DMS53 treated with DMSO at 0.1 percent for 48 hours (cell line): Measurements from ENCODE around the gene C4A.
"Not testable (repeated sequence)": the region's sequence is repeated elsewhere in the genome, so short reads cannot be mapped to it uniquely, and the experiment has no call there.

Source experiments
- DNase-seq: peaks from one replicate; lab custom pipeline; 2025; ENCODE audit not compliant: unreplicated experiment; lab: John Stamatoyannopoulos, UW

C4A gene

DNA sequence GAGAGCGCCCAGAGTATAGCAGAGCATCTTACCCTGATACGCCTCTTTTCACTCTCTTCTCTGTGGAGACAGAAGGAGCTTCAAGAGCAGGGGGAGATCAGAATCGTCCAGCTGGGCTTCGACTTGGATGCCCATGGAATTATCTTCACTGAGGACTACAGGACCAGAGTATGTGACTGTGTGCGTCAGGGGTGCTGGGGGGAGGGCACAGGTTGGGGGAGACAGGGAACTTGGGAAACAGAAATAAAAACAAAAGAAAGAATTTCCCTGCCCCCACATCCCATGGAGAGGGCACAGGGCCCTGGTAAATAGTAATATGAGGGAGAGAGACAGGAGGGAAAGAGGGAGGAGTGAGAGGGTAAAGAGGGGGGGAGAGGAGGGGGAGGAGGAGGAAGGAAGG, 3.0 kb upstream of the C4A start:
- DNase-seq = no peak

DNA sequence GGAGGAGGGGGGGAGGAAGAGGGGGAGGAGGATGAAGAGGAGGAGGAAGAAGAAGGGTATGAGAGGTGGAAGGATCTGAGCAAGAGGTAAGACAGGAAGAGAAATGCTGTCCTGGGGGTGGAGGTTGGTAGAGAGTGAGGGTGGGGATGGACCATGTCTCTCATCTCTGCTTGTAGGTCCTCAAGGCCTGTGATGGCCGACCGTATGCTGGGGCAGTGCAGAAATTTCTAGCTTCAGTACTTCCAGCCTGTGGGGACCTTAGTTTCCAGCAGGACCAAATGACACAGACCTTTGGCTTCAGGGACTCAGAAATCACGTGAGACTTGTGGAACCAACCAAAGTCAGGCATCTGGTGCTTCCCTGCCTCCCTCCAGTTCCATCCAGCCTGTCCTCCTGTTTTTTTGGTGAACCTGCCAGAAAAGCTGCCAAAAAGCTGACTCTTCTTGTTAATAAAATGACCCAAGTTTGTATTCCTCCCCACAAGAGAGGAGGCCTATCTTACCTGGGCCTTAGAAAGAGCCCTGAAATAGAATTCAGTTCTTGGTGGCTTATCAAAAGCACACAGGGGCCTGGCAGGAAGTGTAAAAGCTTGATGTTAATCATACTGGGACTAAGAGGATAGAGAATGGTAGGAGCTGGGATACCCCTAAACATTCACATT, 2.5 kb upstream of the C4A start:
- no peak for DNase-seq

DNA sequence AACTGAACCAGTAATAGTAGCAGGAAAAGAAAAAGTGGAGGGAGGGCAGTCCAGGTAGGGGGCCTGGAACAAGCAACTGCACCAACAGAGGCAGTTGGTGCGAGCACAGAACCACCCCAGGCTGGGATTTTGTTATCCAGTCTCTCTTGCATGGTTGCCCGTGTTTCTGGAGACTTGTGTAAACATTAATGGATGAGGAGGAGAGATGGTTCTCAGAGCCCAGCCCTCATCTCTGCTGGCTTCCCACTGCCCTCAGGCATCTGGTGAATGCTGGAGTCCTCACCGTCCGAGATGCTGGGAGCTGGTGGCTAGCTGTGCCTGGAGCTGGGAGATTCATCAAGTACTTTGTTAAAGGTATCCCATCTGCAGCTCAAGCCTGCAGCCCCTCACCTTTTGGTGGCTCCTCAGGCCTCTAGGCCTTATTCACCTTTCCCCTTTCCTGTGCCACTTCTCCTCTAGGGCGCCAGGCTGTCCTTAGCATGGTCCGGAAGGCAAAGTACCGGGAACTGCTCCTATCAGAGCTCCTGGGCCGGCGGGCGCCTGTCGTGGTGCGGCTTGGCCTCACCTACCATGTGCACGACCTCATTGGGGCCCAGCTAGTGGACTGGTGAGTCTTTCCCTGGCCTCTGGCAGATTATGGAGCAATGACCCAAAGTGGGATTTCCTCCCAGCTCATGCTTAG, 1.5 kb upstream of the C4A start:
- DNase-seq = not testable (repeated sequence)

DNA sequence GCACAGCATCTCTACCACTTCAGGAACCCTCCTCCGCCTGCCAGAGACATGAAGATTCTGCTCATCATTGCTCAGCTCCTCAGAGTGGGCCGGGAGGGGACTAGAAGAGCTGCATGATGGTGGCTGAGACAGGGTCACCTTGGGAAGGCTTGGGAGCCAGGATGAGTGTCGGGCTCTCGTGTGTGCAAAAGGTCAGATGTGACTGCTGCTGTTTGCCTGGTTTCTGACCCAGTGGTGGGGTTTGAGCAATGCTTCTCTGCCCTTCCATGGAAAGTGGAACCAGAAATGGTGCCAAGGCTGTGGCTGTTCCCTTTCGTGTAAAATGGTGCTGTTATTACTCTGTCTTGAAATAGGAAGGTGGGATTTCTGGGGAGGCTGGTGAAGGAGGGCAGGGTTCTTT, 859 bp upstream of the C4A start:
- DNase-seq = not testable (repeated sequence)

- DNase-seq = not testable (repeated sequence)
Observed at GRCh38 chr6:31989363-31989762, 7.5 kb downstream of the C4A start.

GRCh38 chr6:31994421-31994820, 12.6 kb downstream of the C4A start:
- DNase-seq = not testable (repeated sequence)

GRCh38 chr6:31996385-31996784, 14.5 kb downstream of the C4A start:
- not testable (repeated sequence) for DNase-seq

DNA sequence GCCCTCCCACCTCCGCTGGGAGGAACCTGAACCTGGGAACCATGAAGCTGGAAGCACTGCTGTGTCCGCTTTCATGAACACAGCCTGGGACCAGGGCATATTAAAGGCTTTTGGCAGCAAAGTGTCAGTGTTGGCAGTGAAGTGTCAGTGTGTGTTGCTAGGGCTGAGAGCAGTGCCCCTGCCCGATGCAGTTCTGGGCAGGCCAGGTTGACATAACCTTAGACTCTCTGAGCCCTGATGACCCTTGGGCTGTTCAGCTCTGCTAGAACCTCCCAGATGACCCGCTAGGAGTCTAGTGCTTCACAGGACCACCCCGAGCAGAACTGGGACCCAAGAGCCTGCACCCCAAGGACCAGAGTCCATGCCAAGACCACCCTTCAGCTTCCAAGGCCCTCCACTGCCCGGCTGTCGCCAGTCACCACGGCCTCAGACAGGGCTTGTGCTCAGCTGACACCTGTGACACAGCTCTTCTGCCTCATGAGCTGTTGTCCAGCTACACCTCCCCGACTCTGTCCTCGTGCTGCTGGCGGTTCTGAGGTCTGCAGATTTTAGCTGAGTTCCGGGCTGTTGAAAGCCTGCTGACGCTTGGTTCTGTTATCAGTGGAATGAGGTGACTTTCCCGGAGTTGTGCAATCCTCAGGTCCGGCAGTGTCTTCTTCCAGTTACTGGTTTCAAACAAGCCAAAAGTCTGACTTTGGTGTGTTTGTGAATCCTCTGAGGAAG, 20.9 kb downstream of the C4A start:
- DNase-seq = not testable (repeated sequence)

GRCh38 chr6:32003301-32003700, 21.4 kb downstream of the C4A start:
- not testable (repeated sequence) for DNase-seq

GRCh38 chr6:32004393-32004792, 22.5 kb downstream of the C4A start:
- DNase-seq = not testable (repeated sequence)

DNA sequence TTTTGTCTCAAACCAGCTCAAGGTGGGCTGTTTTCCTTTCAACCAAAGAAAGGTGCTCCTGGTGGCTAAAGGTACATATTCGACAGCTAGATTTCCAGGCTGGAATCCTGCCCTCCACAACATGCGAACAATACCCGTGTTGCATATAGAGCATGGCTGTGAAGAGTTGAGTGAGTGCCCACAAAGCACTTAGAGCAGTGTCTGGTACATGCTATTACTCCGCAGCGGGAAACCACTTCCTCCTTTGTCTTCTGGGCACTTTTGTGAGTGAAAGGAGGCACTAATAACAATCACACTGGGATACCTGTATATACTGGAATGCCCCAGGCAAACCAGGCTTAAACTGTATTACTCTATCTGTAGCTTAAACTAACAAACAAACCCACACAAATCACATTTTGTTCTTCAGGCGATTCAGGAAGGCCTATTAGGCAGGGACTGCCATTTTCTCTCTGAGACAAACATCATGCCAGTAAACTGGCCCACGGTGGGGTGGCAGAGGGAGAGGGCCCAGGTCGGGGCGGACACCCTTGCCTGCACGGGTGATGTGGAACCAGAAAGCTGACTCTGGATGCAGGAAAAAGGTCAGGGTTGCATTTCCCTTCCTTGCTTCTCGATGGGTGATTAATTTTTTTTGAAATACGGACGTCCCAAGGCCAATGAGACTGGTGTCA, 23.1 kb downstream of the C4A start:
- not testable (repeated sequence) for DNase-seq

GRCh38 chr6:32005538-32005880, 23.7 kb downstream of the C4A start:
- not testable (repeated sequence) for DNase-seq

DNA sequence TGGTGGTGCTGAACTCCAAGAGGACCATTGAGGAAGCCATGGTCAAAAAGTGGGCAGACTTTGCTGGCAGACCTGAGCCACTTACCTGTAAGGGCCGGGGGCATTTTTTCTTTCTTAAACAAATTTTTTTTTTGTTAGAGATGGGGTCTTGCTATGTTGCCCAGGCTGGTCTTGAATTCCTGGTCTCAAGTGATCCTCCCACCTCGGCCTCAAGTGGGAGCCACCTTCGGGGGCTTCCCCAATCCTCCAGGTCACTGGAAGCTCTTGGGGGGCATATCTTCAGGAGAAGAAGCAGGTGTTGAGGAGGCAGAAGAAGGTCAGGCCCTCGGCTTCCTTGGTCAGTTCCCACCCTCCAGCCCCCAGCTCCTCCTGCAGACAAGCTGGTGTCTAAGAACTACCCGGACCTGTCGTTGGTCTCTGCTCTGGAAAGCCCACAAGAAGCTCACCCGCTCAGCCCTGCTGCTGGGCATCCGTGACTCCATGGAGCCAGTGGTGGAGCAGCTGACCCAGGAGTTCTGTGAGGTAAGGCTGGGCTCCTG, 24.2 kb downstream of the C4A start:
- DNase-seq = not testable (repeated sequence)

DNA sequence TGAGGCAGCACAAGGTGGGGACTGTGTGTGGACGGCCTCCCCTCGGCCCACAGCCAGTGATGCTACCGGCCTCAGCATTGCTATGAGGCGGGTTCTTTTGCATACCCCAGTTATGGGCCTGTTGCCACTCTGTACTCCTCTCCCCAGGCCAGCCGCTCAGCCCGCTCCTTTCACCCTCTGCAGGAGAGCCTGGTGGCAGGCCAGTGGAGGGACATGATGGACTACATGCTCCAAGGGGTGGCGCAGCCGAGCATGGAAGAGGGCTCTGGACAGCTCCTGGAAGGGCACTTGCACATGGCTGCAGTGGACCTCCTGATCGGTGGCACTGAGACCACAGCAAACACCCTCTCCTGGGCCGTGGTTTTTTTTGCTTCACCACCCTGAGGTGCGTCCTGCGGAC, 25.2 kb downstream of the C4A start:
- not testable (repeated sequence) for DNase-seq

DNA sequence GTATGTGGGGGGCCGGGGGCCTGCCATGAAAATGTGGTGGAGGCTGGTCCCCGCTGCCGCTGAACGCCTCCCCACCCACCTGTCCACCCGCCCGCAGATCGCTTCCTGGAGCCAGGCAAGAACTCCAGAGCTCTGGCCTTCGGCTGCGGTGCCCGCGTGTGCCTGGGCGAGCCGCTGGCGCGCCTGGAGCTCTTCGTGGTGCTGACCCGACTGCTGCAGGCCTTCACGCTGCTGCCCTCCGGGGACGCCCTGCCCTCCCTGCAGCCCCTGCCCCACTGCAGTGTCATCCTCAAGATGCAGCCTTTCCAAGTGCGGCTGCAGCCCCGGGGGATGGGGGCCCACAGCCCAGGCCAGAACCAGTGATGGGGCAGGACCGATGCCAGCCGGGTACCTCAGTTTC, 26.2 kb downstream of the C4A start:
- not testable (repeated sequence) for DNase-seq

DNA sequence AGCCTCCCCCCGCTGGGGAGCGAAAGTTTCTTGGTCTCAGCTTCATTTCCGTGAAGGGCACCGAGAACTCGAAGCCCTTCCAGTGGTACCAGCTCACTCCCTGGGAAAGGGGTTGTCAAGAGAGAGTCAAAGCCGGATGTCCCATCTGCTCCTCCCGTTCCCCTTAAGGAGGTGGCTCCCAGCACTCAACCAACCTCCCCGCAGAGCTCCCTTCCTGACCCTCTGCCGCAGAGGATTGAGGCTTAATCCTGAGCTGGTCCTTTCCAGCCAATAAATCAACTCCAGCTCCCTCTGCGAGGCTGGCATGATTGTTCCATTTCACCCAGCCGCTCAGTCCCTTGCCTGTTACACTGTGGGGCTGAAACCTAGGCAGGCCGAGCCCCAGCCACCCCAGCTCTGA, 26.8 kb downstream of the C4A start:
- DNase-seq = not testable (repeated sequence)

GRCh38 chr6:32009537-32009936, 27.7 kb downstream of the C4A start:
- DNase-seq = not testable (repeated sequence)

- DNase-seq = not testable (repeated sequence)
Observed at GRCh38 chr6:32010856-32011530, 29.1 kb downstream of the C4A start.

- DNase-seq = not testable (repeated sequence)
Observed at GRCh38 chr6:32012941-32013617, 31.2 kb downstream of the C4A start.

- not testable (repeated sequence) for DNase-seq
Observed at GRCh38 chr6:32013738-32014137, 31.9 kb downstream of the C4A start.
